Choroid plexus epithelial cell (primary cell): ENCODE results near the gene DIP2C.
"Not testable (repeated sequence)": the region's sequence is repeated elsewhere in the genome, so short reads cannot be mapped to it uniquely, and the experiment has no call there.

Experiments
- DNase-seq: peaks from one replicate; pipeline ENCODE4 v3.0.0-alpha.2; 2010; ENCODE audit warnings: low read depth
- H3K4me3 ChIP-seq: 2 replicates; pipeline ENCODE4 v1.5.1; 2011; ENCODE audit warnings: low read depth, mild to moderate bottlenecking, control low read depth, low read length, moderate library complexity
- TF ChIP-seq, protein P1 (sequence below): conservative IDR thresholded peaks from 2 replicates; pipeline ENCODE4 v1.5.1; 2011; ENCODE audit warnings: low read depth, mild to moderate bottlenecking, control low read depth, inconsistent platforms, low read length, moderate library complexity

DIP2C gene

DNA sequence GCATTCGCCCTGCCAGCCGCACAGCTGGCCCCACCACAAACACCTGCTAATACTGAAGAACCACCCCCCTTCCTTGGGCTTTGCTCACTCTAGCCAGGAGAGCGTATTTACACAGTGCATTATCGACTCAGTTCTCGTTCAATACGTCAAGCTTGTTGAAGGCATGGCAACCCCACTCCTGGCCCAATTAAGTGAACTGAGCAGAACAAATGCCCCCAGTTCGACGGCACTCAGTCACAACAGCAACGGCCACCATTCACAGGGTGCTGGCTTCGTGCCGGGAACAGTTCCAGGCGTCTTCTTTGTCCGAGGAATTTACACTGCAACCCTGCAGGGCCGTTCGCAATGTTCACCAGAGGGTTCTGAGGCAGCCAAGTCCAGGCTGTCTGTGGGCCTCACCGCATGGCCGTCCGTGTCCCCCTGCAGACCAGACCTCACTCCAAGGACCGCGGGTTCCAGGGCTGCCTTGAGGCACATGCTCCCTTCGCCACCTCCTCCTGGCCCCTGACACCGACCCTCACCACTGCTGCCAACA, 175.3 kb downstream of the DIP2C start:
- TF ChIP-seq, protein P1, sequence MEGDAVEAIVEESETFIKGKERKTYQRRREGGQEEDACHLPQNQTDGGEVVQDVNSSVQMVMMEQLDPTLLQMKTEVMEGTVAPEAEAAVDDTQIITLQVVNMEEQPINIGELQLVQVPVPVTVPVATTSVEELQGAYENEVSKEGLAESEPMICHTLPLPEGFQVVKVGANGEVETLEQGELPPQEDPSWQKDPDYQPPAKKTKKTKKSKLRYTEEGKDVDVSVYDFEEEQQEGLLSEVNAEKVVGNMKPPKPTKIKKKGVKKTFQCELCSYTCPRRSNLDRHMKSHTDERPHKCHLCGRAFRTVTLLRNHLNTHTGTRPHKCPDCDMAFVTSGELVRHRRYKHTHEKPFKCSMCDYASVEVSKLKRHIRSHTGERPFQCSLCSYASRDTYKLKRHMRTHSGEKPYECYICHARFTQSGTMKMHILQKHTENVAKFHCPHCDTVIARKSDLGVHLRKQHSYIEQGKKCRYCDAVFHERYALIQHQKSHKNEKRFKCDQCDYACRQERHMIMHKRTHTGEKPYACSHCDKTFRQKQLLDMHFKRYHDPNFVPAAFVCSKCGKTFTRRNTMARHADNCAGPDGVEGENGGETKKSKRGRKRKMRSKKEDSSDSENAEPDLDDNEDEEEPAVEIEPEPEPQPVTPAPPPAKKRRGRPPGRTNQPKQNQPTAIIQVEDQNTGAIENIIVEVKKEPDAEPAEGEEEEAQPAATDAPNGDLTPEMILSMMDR: no peak
- DNase-seq: no peak
- H3K4me3 ChIP-seq: no peak overlapping the region

DNA sequence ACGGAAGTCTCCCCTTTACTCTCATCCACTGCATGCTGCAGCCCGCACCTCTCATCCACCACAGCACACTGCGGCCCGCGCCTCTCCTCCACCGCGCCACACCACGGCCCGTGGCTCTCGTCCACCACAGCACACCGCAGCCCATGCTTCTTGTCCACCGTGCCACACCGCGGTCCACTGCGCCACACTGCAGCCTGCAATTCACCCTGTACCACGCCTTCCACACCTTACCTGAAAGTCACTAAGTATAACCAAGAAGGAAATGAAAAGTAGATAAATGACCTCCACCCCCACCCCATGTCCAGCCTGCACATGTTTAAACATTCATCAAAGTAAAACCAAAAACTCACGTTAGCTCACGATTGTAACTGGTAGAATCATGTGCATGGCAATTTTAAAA, 176.1 kb downstream of the DIP2C start:
- no peak for DNase-seq

DNA sequence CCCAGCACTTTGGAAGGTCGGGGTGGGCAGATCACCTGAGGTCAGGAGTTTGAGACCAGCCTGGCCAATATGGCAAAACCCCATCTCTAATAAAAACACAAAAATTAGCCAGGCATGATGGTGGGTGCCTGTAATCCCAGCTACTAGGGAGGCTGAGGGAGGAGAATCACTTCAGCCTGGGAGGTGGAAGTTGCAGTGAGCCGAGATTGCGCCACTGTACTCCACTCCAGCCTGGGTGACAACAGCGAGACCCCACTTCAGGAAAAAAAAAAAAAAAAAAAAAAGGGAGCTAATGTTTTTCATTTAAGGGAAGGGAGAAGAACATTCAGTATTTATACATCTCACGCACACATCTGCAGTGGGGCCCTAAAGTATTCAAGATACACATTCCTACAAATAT, 176.8 kb downstream of the DIP2C start:
- not testable (repeated sequence) for DNase-seq, H3K4me3 ChIP-seq

More for the DNA sequence above, 176.1 kb downstream of the DIP2C start:
- no peak overlapping the region for H3K4me3 ChIP-seq
- TF ChIP-seq, protein P1: no peak

DNA sequence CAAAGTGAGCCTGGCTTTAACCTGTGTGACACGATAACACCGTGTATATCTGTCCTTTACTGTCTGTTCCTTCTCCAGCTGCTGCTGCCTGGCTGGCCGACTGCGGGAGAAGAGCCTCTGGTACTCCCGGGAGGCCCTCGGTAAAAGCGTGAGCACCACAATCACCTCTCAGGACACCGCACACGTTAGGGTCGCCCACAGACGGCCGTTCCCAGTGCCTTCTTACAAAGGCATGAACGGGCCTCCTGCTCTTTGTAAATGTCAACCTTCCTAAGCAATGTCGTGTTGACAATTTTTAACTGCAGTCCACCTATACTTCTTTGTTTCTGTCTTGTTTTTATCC, 177.6 kb downstream of the DIP2C start:
- TF ChIP-seq, protein P1: no peak
- H3K4me3 ChIP-seq: no peak overlapping the region
- DNase-seq: no peak

DNA sequence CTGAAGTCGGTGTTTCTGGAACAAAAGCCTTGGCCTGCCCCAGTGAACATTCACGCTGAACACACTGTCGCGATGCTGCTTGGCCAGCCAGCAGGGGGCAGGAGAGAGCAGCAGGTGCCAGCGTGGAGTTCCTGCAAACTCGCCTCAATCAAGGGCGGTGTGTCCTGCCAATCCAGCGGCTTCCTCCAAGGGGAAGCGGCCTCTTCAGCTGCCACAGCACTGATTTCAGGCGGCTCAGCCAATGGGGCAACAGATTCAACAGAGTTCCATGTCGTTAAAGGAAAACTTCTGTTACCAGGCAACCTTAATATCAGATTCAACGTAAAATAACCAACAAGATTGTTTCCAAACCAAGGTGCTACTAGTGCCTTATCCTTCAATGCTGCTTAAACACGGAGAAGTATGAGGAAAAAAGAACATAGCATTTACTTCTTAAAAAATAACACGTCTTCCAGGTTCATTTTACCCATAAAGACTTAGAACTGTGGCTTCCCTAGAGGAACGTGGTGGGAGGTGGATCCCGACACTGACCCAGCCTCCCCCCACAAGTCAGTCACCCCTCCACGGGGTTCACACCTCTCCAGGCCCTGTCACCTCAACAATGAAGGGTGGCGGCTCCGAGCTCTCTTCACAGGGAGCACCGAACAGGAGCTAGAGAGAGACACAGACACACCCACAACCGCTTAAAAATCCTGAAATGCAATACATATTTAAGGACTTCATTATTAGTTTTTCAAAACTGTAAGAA, 178.2 kb downstream of the DIP2C start:
- TF ChIP-seq, protein P1: peak; percentile 99
- peak; percentile 96 for DNase-seq
- no peak overlapping the region for H3K4me3 ChIP-seq

DNA sequence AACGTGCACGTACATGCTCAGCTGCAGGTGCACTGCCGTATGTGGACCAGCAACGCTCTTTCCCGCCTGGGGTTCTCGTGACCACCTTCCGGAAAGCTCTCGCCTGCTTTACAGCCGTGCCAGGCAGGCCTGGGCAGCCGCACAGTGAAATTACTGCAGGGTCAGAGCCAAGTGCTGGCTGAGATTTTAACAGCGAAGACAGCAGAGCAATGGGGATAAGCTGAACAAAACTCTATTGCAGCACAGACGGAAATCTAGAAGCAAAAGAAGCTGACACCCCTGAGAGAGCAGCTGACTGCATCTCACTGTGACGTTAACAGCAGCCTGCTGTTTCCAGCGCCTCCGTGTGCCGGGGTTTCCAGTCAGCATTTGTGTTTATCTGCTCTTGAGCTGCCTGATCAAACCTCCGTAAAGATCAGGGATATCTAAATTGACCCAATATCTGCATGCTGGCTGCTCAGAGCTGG, 179.0 kb downstream of the DIP2C start:
- DNase-seq: no peak
- TF ChIP-seq, protein P1: no peak
- H3K4me3 ChIP-seq: no peak overlapping the region

DNA sequence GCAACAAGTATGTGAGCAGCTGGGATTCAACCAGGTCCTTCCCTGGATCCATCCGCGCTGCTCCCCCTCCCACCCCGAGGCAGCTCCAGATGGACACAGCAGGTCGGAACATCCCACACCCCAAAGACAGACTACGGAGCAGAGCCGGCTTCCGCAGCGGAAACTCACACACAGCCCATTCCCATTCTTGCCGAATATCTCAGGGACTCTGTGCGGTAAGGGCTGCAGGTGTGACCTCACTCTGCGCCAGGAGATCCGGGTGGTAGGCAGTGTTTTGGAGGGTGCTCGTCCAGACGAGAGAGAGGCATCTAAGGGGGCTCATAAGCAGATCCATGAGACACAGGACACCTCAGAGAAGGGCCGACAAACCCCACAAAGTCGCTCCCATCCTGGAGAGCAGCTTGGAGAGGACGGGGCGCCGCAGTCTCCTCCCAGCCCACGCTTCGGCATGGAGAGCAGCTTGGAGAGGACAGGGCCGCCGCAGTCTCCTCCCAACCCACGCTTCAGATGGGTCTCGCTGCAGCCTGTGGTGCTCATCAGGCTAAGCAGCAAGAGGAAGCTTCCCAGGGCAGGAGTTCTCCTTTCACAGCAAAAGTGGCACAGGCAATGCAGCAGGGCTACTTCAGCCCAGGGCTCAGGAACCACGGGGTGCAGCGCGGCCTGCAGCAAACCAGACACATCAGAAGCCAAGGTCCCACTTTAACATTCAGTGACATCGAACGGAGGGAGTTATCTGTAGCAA, 179.9 kb downstream of the DIP2C start:
- no peak for DNase-seq
- TF ChIP-seq, protein P1: no peak
- no peak overlapping the region for H3K4me3 ChIP-seq
